ENCODE measurements around the gene SETD2.

Gene SETD2

GRCh38 chr3:47103619-47104018 lies 60.3 kb downstream of the SETD2 start:
- H3K27ac ChIP-seq (replicated peaks), result no peak overlapping the region
- TF ChIP-seq SPI1 (IDR thresholded peaks at IDR 0.05; ENCODE audit: borderline replicate concordance, low read depth) (no peak), POLR2AphosphoS5 (IDR thresholded peaks at IDR 0.05; ENCODE audit: low read depth) (no peak), REST (IDR thresholded peaks at IDR 0.05; ENCODE audit: insufficient replicate concordance, low read depth) (no peak), CTCF (IDR thresholded peaks at IDR 0.05; ENCODE audit: insufficient read depth, low read length) (no peak), GABPA (IDR thresholded peaks at IDR 0.05; ENCODE audit: low read depth) (no peak)
- no peak for DNase-seq (ENCODE audit: low read depth in 1 of 2, low spot score in 1 of 2)

GRCh38 chr3:47102081-47102600 lies 61.8 kb downstream of the SETD2 start:
- Histone ChIP-seq H3K27me3 (ENCODE audit: insufficient read depth, poor library complexity, severe bottlenecking) (no peaks in the 10 kb centered on the region), H3K27ac (replicated peaks) (no peak overlapping the region), H3K4me3 (replicated peaks; ENCODE audit: insufficient read depth, low read length) (no peak overlapping the region)
- DNase-seq (ENCODE audit: low read depth in 1 of 2, low spot score in 1 of 2), result no peak
- TF ChIP-seq GABPA (IDR thresholded peaks at IDR 0.05; ENCODE audit: low read depth) (no peak), REST (IDR thresholded peaks at IDR 0.05; ENCODE audit: insufficient replicate concordance, low read depth) (no peak), POLR2AphosphoS5 (IDR thresholded peaks at IDR 0.05; ENCODE audit: low read depth) (no peak)

More at GRCh38 chr3:47103619-47104018, 60.3 kb downstream of the SETD2 start:
- Histone ChIP-seq H3K27me3 (ENCODE audit: insufficient read depth, poor library complexity, severe bottlenecking) (no peaks in the 10 kb centered on the region), H3K4me3 (replicated peaks; ENCODE audit: insufficient read depth, low read length) (no peak overlapping the region)

- no peaks in the 10 kb centered on the region for H3K27me3 ChIP-seq (ENCODE audit: insufficient read depth, poor library complexity, severe bottlenecking)
- no peak overlapping the region for H3K4me3 ChIP-seq (replicated peaks; ENCODE audit: insufficient read depth, low read length)
- TF ChIP-seq CTCF (IDR thresholded peaks at IDR 0.05; ENCODE audit: insufficient read depth, low read length) (no peak), REST (IDR thresholded peaks at IDR 0.05; ENCODE audit: insufficient replicate concordance, low read depth) (no peak), GABPA (IDR thresholded peaks at IDR 0.05; ENCODE audit: low read depth) (no peak), SPI1 (IDR thresholded peaks at IDR 0.05; ENCODE audit: borderline replicate concordance, low read depth) (no peak), POLR2AphosphoS5 (IDR thresholded peaks at IDR 0.05; ENCODE audit: low read depth) (no peak)
- no peak for DNase-seq (ENCODE audit: low read depth in 1 of 2, low spot score in 1 of 2)
- no peak overlapping the region for H3K27ac ChIP-seq (replicated peaks)
Measured at GRCh38 chr3:47098910-47099309, 65.0 kb downstream of the SETD2 start.

Data from HL-60 (cell line).